C4-2B (cell line): Measurements from ENCODE around the gene PIK3CG.

Experiments used
- CTCF ChIP-seq: fragments of 450-650 bp; conservative IDR thresholded peaks from 2 replicates; pipeline ENCODE4 v1.5.1; 2017; ENCODE audit warnings: mild to moderate bottlenecking
- ZFX ChIP-seq: fragments of 450-650 bp; IDR thresholded peaks from 2 replicates; pipeline ENCODE4 v1.6.1; 2017

- TF ChIP-seq CTCF: no peak
- TF ChIP-seq ZFX: no peak
Measured at GRCh38 chr7:106867641-106868351, 2.7 kb downstream of the PIK3CG start.
